Loucy (cell line): ENCODE data around the gene ARAF.

Experiments used
- CTCF ChIP-seq: fragments of 200-600 bp; sonication (generic); conservative IDR thresholded peaks from 2 replicates; pipeline ENCODE4 v1.5.1; 2014; ENCODE audit warnings: mild to moderate bottlenecking, antibody characterized with exemption, low read length
- EZH2phosphoT487 ChIP-seq: fragments of 200-600 bp; IDR thresholded peaks from 2 replicates; pipeline ENCODE4 v1.6.1; 2018; ENCODE audit warnings: antibody characterized with exemption, mild to moderate bottlenecking, moderate library complexity, borderline replicate concordance

GRCh38 chrX:47611489-47611888, 50.5 kb downstream of the ARAF start:
- TF ChIP-seq CTCF = no peak
- TF ChIP-seq EZH2phosphoT487 = no peak
